ENCODE measurements around the gene SEL1L.

- TF ChIP-seq POLR2AphosphoS5 (IDR thresholded peaks at IDR 0.05; ENCODE audit: low read depth, low read length) (no peak), REST (IDR thresholded peaks at IDR 0.05; ENCODE audit: insufficient read depth in 1 of 2, low read depth in 2 of 2, low read length in 2 of 2) (no peak), SIN3A (IDR thresholded peaks at IDR 0.05; ENCODE audit: borderline replicate concordance, insufficient read depth, low read length) (no peak), TAF1 (IDR thresholded peaks at IDR 0.05; ENCODE audit: borderline replicate concordance, insufficient read depth, low read length) (no peak), FOXP2 (optimal IDR thresholded peaks at IDR 0.05; ENCODE audit: borderline replicate concordance, extremely low read depth, extremely low read length, insufficient read depth) (no peak)
Observed at GRCh38 chr14:81516986-81517797, 16.5 kb downstream of the SEL1L start.

All from PFSK-1 (cell line).